Right lobe of liver (tissue), 6 donors: ENCODE measurements around the gene CLEC2B. TPM values are rescaled to one million over a fixed set of nuclear protein-coding genes. Genes with fewer than 3 reads are reported as not detected.

Experiments used
- ATAC-seq, 4 donors: fragments of 200-7000 bp; cut with Tn5 transposase; one replicate each; pipeline ENCODE4 v1.9.1; 2020; ENCODE audit warnings: mild to moderate bottlenecking in 4 of 4, moderate library complexity in 4 of 4
- DNase-seq, 3 donors: peaks; one replicate each; pipeline ENCODE4 v3.0.0-alpha.2; 2020
- H3K27ac ChIP-seq, 3 donors: fragments of 200-600 bp; one replicate each; pipeline ENCODE4 v1.8.0; 2022
- H3K27me3 ChIP-seq, 2 donors: fragments of 200-600 bp; one replicate each; pipeline ENCODE4 v1.8.0; 2022
- H3K36me3 ChIP-seq, 4 donors: fragments of 200-600 bp; sonication (generic) in 1 of 4; one replicate each; pipeline versions ENCODE4 v1.5.1 to v1.8.0; 2017 to 2022; ENCODE audit warnings: control low read depth in 1 of 4
- H3K4me1 ChIP-seq, 4 donors: fragments of 200-600 bp; sonication (generic) in 1 of 4; one replicate each; pipeline versions ENCODE4 v1.5.1 to v1.8.0; 2017 to 2022; ENCODE audit warnings: control low read depth in 1 of 4
- H3K4me3 ChIP-seq, 3 donors: fragments of 200-600 bp; one replicate each; pipeline ENCODE4 v1.8.0; 2022
- H3K9me3 ChIP-seq, 4 donors: fragments of 200-600 bp; sonication (generic) in 1 of 4; one replicate each; pipeline versions ENCODE4 v1.5.1 to v1.8.0; 2017 to 2022; ENCODE audit warnings: control low read depth in 1 of 4
- CTCF ChIP-seq, 4 donors: fragments of 200-600 bp in 3 of 4; fragments of 450-650 bp in 1 of 4; IDR thresholded peaks; one replicate each; pipeline versions ENCODE4 v1.5.1 to v1.8.0; 2016 to 2022; ENCODE audit warnings: antibody characterized with exemption in 4 of 4, mild to moderate bottlenecking in 2 of 4
- POLR2A ChIP-seq: fragments of 450-650 bp; IDR thresholded peaks from one replicate; pipeline ENCODE4 v1.6.1; 2017; ENCODE audit warnings: antibody characterized with exemption, mild to moderate bottlenecking
- WGBS: methylation state at CpG from one replicate; pipeline ENCODE4 v1.1.6; 2018; ENCODE audit warnings: low coverage, low lambda C conversion rate; ENCODE audit not compliant: insufficient coverage; ENCODE audit errors: missing lambda C conversion rate; 5-methylcytosine and 5-hydroxymethylcytosine counted together
- intact Hi-C, 2 donors: fragments of 100-400 bp; cut with DNase I; formaldehyde crosslinking; loops; one replicate each; pipeline versions ENCODE4 v1.11.2 to v1.14.1; 2022
- total RNA-seq, 6 experiments: library from RNA; depleted of rRNA in 2 of 6; stranded (reverse); fragments of >200 nt in 2 of 6; fragmentation: NEBNext Ultra II Directional in 3 of 6; extraction: Animal tissue kit (Norgen Biotek cat#: 25700) in 3 of 6; gene quantifications; one replicate each; pipeline versions ENCODE4 v1.1.0 to v1.2.4, GENCODE V29; 2016 to 2023
- donor health status: DM: no; HTN: yes; CAD: no.
- donor health status: DM: no; HTN: no; CAD: no.
- donor health status: DM: no; HTN: no; CAD: no.
- donor health status: DM: no; HTN: yes; CAD: no.
- donor health status: DM: no; HTN: yes; CAD: no.

The CLEC2B gene
- total RNA-seq, 6 experiments from 2014 or later, result 1.4 to 11.1 (median 4.9) TPM

GRCh38 chr12:9888665-9889273 is 19.6 kb upstream of the CLEC2B start:
- ATAC-seq (peak; percentile 12 to 77 (median 37)), DNase-seq (no peak)
- WGBS, result 27% methylated on average over 4 of the region's 4 CpGs
- H3K4me3 ChIP-seq, result no peak overlapping the region
- no peaks in the 10 kb centered on the region for H3K36me3 ChIP-seq
- no peaks in the 10 kb centered on the region for H3K9me3 ChIP-seq
- H3K27me3 ChIP-seq, result no peaks in the 10 kb centered on the region
- no peak overlapping the region for H3K27ac ChIP-seq
- TF ChIP-seq POLR2A (no peak), CTCF (IDR thresholded peaks at IDR 0.05) (no peak)
- peaks cover 0 to 6% (median 0%) of the 10 kb centered on the region in 4 donors for H3K4me1 ChIP-seq
- intact Hi-C loops, result no loop called here

DNA sequence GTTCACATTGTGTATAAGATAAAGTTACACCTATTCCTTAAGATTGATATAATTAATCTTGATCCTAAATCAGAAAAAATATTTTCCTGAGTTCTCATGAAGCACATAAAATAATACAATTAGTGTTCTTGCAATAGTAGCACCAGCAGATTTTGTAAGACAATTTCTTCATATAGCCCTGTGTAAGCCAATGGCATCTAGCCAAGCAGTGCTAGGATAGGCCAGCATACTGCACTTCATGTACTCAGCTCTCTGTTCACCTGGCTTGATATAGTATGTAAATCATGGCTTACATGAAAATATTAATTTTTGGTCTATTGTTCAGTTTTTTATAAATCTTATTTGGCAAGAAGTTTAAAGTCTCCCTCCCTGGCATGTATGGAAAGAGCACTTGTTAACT is 14.0 kb upstream of the CLEC2B start:
- no peaks in the 10 kb centered on the region for H3K36me3 ChIP-seq
- H3K27me3 ChIP-seq, result no peaks in the 10 kb centered on the region
- H3K27ac ChIP-seq, result no peak overlapping the region
- TF ChIP-seq POLR2A (no peak), CTCF (IDR thresholded peaks at IDR 0.05) (no peak)
- ATAC-seq (peak; percentile 32 to 56 (median 48)), DNase-seq (no peak)
- intact Hi-C loops, result no loop called here
- no peak overlapping the region for H3K4me3 ChIP-seq
- peaks cover 0 to 9% (median 0%) of the 10 kb centered on the region in 4 donors for H3K4me1 ChIP-seq
- no peaks in the 10 kb centered on the region for H3K9me3 ChIP-seq

GRCh38 chr12:9881988-9882387 is 12.8 kb upstream of the CLEC2B start:
- DNase-seq, result no peak
- H3K27me3 ChIP-seq, result no peaks in the 10 kb centered on the region
- H3K27ac ChIP-seq, result no peak overlapping the region
- H3K4me3 ChIP-seq, result no peak overlapping the region
- H3K36me3 ChIP-seq, result no peaks in the 10 kb centered on the region
- H3K9me3 ChIP-seq, result no peaks in the 10 kb centered on the region
- ATAC-seq, result peak in 3 of 4 donors; percentile 31 to 72 (median 36)
- peaks cover 0 to 9% (median 0%) of the 10 kb centered on the region in 4 donors for H3K4me1 ChIP-seq
- TF ChIP-seq POLR2A, result no peak
- no peak for TF ChIP-seq CTCF (IDR thresholded peaks at IDR 0.05)
- intact Hi-C loops, result no loop called here
- 49% methylated on average over 5 of the region's 5 CpGs for WGBS

DNA sequence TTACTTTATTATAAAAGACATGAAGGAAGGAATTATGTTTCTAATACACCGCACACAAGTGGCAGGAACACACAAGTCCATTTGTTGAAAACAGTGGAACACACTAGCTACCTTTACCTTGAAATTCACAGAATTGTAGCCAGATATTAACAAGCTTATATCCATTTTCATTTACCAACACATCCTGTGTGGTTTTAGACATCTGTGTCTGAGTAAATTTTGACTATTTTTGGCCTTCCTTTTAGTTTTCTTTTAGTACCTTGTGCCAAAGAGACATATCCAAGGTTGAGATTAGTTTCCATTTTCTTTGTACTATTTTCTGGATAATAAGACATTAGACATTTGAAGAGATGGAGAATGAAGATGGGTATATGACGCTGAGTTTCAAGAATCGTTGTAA is 12.1 kb upstream of the CLEC2B start, which contains the start of gene KLRF2:
Gene KLRF2, plus strand, starts transcription at position 244 of the 400 bp plus-strand sequence. Its CDS starts 107 bp downstream, at position 351.
- no peak for DNase-seq
- Histone ChIP-seq H3K27ac (no peak within 1 kb of the TSS), H3K4me3 (no peak within 1 kb of the TSS), H3K9me3 (no peaks in the 10 kb centered on the region), H3K36me3 (no peaks in the 10 kb centered on the region), H3K27me3 (no peaks in the 10 kb centered on the region), H3K4me1 (peaks cover 0 to 9% (median 0%) of the 10 kb centered on the region in 4 donors)
- intact Hi-C loops, result no loop called here
- WGBS, result 96% methylated on average over 3 of the region's 3 CpGs
- ATAC-seq, result no peak
- no peak for TF ChIP-seq POLR2A
- no peak for TF ChIP-seq CTCF (IDR thresholded peaks at IDR 0.05)
